Ramos (cell line): ENCODE measurements around the gene FAM163A.

Source experiments
- in situ Hi-C: fragments of 300-500 bp; cut with MboI; formaldehyde crosslinking; loops from one replicate; pipeline ENCODE4 v1.14.3; 2022; ENCODE audit warnings: low sequenced_read_pairs; ENCODE audit not compliant: unreplicated experiment

FAM163A gene

GRCh38 chr1:179747611-179748010, 4.5 kb downstream of the FAM163A start:
- in situ Hi-C loops: no loop called here

- in situ Hi-C loops: no loop called here
Observed at GRCh38 chr1:179748772-179749171, 5.7 kb downstream of the FAM163A start.

- in situ Hi-C loops: no loop called here
Observed at GRCh38 chr1:179750630-179751029, 7.5 kb downstream of the FAM163A start.

GRCh38 chr1:179753061-179753460, 10.0 kb downstream of the FAM163A start:
- in situ Hi-C loops: no loop called here

- in situ Hi-C loops: no loop called here
Observed at GRCh38 chr1:179754041-179754624, 11.0 kb downstream of the FAM163A start.

GRCh38 chr1:179757933-179758332, 14.8 kb downstream of the FAM163A start:
- in situ Hi-C loops: no loop called here

GRCh38 chr1:179760521-179760920, 17.4 kb downstream of the FAM163A start:
- in situ Hi-C loops: no loop called here

GRCh38 chr1:179761296-179761695, 18.2 kb downstream of the FAM163A start:
- in situ Hi-C loops: no loop called here

GRCh38 chr1:179761846-179762640, 19.0 kb downstream of the FAM163A start:
- in situ Hi-C loops: no loop called here

GRCh38 chr1:179767177-179767581, 24.1 kb downstream of the FAM163A start:
- in situ Hi-C loops: no loop called here

- in situ Hi-C loops: no loop called here
Observed at GRCh38 chr1:179767996-179768395, 24.9 kb downstream of the FAM163A start.

- in situ Hi-C loops: no loop called here
Observed at GRCh38 chr1:179770887-179771502, 27.9 kb downstream of the FAM163A start.

- in situ Hi-C loops: no loop called here
Observed at GRCh38 chr1:179773264-179773663, 30.2 kb downstream of the FAM163A start.

GRCh38 chr1:179774000-179774399, 30.9 kb downstream of the FAM163A start:
- in situ Hi-C loops: no loop called here

GRCh38 chr1:179774566-179774965, 31.5 kb downstream of the FAM163A start:
- in situ Hi-C loops: no loop called here

GRCh38 chr1:179775009-179775408, 31.9 kb downstream of the FAM163A start:
- in situ Hi-C loops: no loop called here

GRCh38 chr1:179776831-179777230, 33.7 kb downstream of the FAM163A start:
- in situ Hi-C loops: no loop called here

GRCh38 chr1:179777731-179778130, 34.6 kb downstream of the FAM163A start:
- in situ Hi-C loops: no loop called here

GRCh38 chr1:179779645-179780272, 36.7 kb downstream of the FAM163A start:
- in situ Hi-C loops: no loop called here

- in situ Hi-C loops: no loop called here
Observed at GRCh38 chr1:179781962-179782361, 38.9 kb downstream of the FAM163A start.

GRCh38 chr1:179785031-179785431, 41.9 kb downstream of the FAM163A start:
- in situ Hi-C loops: no loop called here
